HepG2 (cell line): ENCODE measurements around the gene FBXL13. TPM values are rescaled to one million over a fixed set of nuclear protein-coding genes. Genes with fewer than 3 reads are reported as not detected.
A peak's percentile ranks its signal among the peaks of the same experiment; 100 is the strongest.
"Not testable (repeated sequence)": the region's sequence is repeated elsewhere in the genome, so short reads cannot be mapped to it uniquely, and the experiment has no call there.

Experiments used
- ATAC-seq: fragments of 200-7000 bp; cut with Tn5 transposase; 3 replicates; pipeline ENCODE4 v1.9.1; 2020; ENCODE audit warnings: mild to moderate bottlenecking, moderate library complexity
- BruUV-seq: library from RNA; stranded (reverse); fragments of 400-500 nt; replicated peaks from 2 replicates; lab custom pipeline; 2021; lab: Mats Ljungman, UMichigan
- CTCF ChIA-PET: fragments of 300-600 bp; formaldehyde crosslinking; extraction: SDS; loops from one replicate; lab custom pipeline; 2021; ENCODE audit warnings: low total read pairs, inconsistent platforms, low intra/inter-chr PET ratio; lab: Yijun Ruan, JAX
- POLR2A ChIA-PET: fragments of 350-600 bp; sonication (Branson Sonifier 250); formaldehyde crosslinking; loops from one replicate; lab custom pipeline; 2020; ENCODE audit warnings: antibody characterized with exemption, inconsistent platforms; lab: Yijun Ruan, JAX
- DNase-seq: peaks from one replicate; pipeline ENCODE4 v3.0.0-alpha.2; 2015; ENCODE audit warnings: low spot score
- FAIRE-seq: peaks from 3 replicates; lab custom pipeline; 2011; peaks lifted over from hg19 to GRCh38; lab: Jason Lieb, UNC
- H2AFZ ChIP-seq: one replicate; pipeline ENCODE4 v1.6.1; 2011; ENCODE audit warnings: low read length, inconsistent platforms
- H3K27ac ChIP-seq: fragments of 300-600 bp; 3 replicates; pipeline ENCODE4 v1.8.0; 2011; ENCODE audit warnings: mixed run types, mild to moderate bottlenecking, mixed read lengths, low read length, inconsistent platforms; ENCODE audit not compliant: insufficient read depth; ENCODE audit errors: extremely low read length
- H3K27me3 ChIP-seq, 2 experiments: fragments of 200-600 bp in 1 of 2; 2 replicates in 1 of 2; 3 replicates in 1 of 2; pipeline versions ENCODE4 v1.6.0 to v1.8.0; 2011; ENCODE audit warnings: low read length in 2 of 2, mild to moderate bottlenecking in 2 of 2, moderate library complexity in 2 of 2, inconsistent platforms in 1 of 2; ENCODE audit not compliant: insufficient read depth in 2 of 2, control insufficient read depth in 1 of 2
- H3K36me3 ChIP-seq, 2 experiments: fragments of 200-600 bp in 1 of 2; replicated peaks in 1 of 2; 2 replicates in 1 of 2; 3 replicates in 1 of 2; pipeline versions ENCODE4 v1.5.1 to v1.8.0; 2011; ENCODE audit warnings: low read length in 2 of 2, inconsistent platforms in 1 of 2; ENCODE audit not compliant: insufficient read depth in 2 of 2, control insufficient read depth in 1 of 2
- H3K4me1 ChIP-seq: 2 replicates; pipeline ENCODE4 v1.5.1; 2012; ENCODE audit warnings: low read length, inconsistent platforms; ENCODE audit not compliant: insufficient read depth
- H3K4me2 ChIP-seq: 2 replicates; pipeline ENCODE4 v1.6.0; 2011; ENCODE audit warnings: low read depth, low read length, inconsistent platforms
- H3K4me3 ChIP-seq, 3 experiments: fragments of 200-600 bp in 1 of 3; sonication (generic), shearing (Covaris generic) in 1 of 3; replicated peaks in 1 of 3; 2 replicates each; pipeline ENCODE4 v1.5.1; 2011 to 2016; ENCODE audit warnings: low read length in 3 of 3, inconsistent platforms in 2 of 3, low read depth in 2 of 3, mild to moderate bottlenecking in 2 of 3, control low read depth in 1 of 3, mixed read lengths in 1 of 3; ENCODE audit not compliant: insufficient read depth in 1 of 3
- H3K79me2 ChIP-seq: one replicate; pipeline ENCODE4 v1.6.1; 2011; ENCODE audit warnings: low read length, inconsistent platforms; ENCODE audit not compliant: insufficient read depth
- H3K9ac ChIP-seq: 2 replicates; pipeline ENCODE4 v1.6.0; 2011; ENCODE audit warnings: mild to moderate bottlenecking, low read depth, low read length, inconsistent platforms; ENCODE audit not compliant: insufficient read depth
- H3K9me3 ChIP-seq: 2 replicates; pipeline ENCODE4 v1.5.1; 2012; ENCODE audit warnings: mild to moderate bottlenecking, low read length
- H4K20me1 ChIP-seq: 2 replicates; pipeline ENCODE4 v1.6.0; 2011; ENCODE audit warnings: inconsistent platforms, mild to moderate bottlenecking, low read length, moderate library complexity; ENCODE audit not compliant: insufficient read depth
- MAFF ChIP-seq: IDR thresholded peaks from 2 replicates; pipeline ENCODE4 v1.6.1; 2011; ENCODE audit warnings: low read depth, low read length, improper control_type of control experiment
- MAFK ChIP-seq, 2 experiments: IDR thresholded peaks in 1 of 2; conservative IDR thresholded peaks in 1 of 2; 2 replicates each; pipeline ENCODE4 v1.6.1; 2011; ENCODE audit warnings: improper control_type of control experiment in 2 of 2, low read length in 2 of 2
- ZNF569 ChIP-seq: sonication (generic); formaldehyde crosslinking; IDR thresholded peaks from 2 replicates; pipeline ENCODE4 v1.5.0; 2020; ENCODE audit warnings: mild to moderate bottlenecking, missing genetic modification reagents, moderate library complexity, borderline replicate concordance
- WGBS: methylation state at CpG from one replicate; pipeline ENCODE4 v1.1.6; 2017; ENCODE audit warnings: low lambda C conversion rate; 5-methylcytosine and 5-hydroxymethylcytosine counted together
- in situ Hi-C: cut with HindIII; loops from 2 replicates; pipeline ENCODE4 v1.10.0; 2017; ENCODE audit warnings: low pct_unique_long_range_greater_than_20kb; ENCODE audit not compliant: extremely low pct_ligation_motif_present
- intact Hi-C: fragments of 100-400 bp; cut with micrococcal nuclease; formaldehyde crosslinking; loops from one replicate; pipeline ENCODE4 v1.10.0; 2022; ENCODE audit not compliant: unreplicated experiment
- polyA plus RNA-seq, 8 experiments: library from polyadenylated mRNA; depleted of rRNA in 3 of 8; stranded (reverse) in 7 of 8; unstranded in 1 of 8; fragments of >200 nt; fragmentation: Illumina TruSeq in 4 of 8; extraction: Trizol in 4 of 8; gene quantifications; 2 replicates each; pipeline versions ENCODE4 v1.2.1 to v1.2.3, GENCODE V29; 2011 to 2016; ENCODE audit warnings: low read depth in 4 of 8, missing spikeins in 1 of 8, mixed read lengths in 1 of 8; ENCODE audit not compliant: insufficient read depth in 1 of 8
- total RNA-seq, 5 experiments: library from RNA; depleted of rRNA; stranded (reverse); fragments of >200 nt; fragmentation: Illumina TruSeq; extraction: Trizol; gene quantifications; 2 replicates each; pipeline ENCODE4 v1.2.3, GENCODE V29; 2016; ENCODE audit warnings: low read depth in 1 of 5

FBXL13 gene
- total and polyA plus RNA-seq, 2 of the 13 experiments (the other 11 are each of a cell fraction or from before 2014, with no cell fraction given) = 0.24 to 0.77 TPM

GRCh38 chr7:103078226-103078625, 3.6 kb upstream of the FBXL13 start:
- in situ Hi-C loops, ATAC-seq, intact Hi-C loops, H3K9ac ChIP-seq, DNase-seq, H3K27me3 ChIP-seq, H3K4me2 ChIP-seq, H4K20me1 ChIP-seq, H3K4me3 ChIP-seq, FAIRE-seq, H2AFZ ChIP-seq, H3K27ac ChIP-seq, CTCF ChIA-PET, POLR2A ChIA-PET, H3K9me3 ChIP-seq, BruUV-seq, H3K36me3 ChIP-seq: not testable (repeated sequence)
- peaks cover 22% of the 10 kb centered on the region for H3K4me1 ChIP-seq
- H3K79me2 ChIP-seq = peaks cover 21% of the 10 kb centered on the region
- WGBS = 97% methylated on average over 6 of the region's 6 CpGs

DNA sequence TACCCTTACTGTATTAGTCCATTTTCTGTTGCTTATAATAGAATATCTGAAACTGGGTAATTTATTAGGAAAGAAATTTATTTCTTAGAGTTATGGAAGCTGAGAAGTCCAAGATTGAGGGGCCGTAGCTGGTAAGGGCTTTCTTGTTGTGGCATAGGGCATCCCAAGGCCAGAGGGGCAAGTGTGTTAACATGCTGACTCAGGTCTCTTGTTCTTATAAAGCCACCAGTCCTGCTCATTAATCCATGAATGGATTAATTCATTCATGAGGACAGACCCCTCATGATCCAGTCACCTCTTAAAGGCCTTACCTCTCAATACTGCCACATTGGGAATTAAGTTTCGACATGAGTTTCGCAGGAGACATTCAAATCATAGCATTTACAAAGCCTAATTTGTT, 2.7 kb upstream of the FBXL13 start:
- H2AFZ ChIP-seq = no peak overlapping the region
- POLR2A ChIA-PET = interaction anchor here (0.6 kb wide), 1 partner anchor 28 kb away, joined by 3 read pairs; no protein-coding TSS in a partner anchor

More for the DNA sequence above, 2.7 kb upstream of the FBXL13 start:
- in situ Hi-C loops = no loop called here
- intact Hi-C loops = no loop called here
- no peak overlapping the region for H3K27ac ChIP-seq
- H3K4me1 ChIP-seq = peaks cover 22% of the 10 kb centered on the region
- peak; percentile 55 to 67; a peak in 2 of 4 replicates for TF ChIP-seq MAFK (conservative IDR thresholded peaks at IDR 0.05 in 1 of 2, IDR thresholded peaks at IDR 0.05 in 1 of 2; ENCODE audit: low read length in 2 of 2)
- no peak for TF ChIP-seq ZNF569 (CRISPR knock-in tag)
- TF ChIP-seq MAFF = 0 out of 2 replicates have a peak, but pooled peaks have one; percentile 61
- TF ChIP-seq, all 625 proteins: peak for 2
- ATAC-seq (no peak), DNase-seq (no peak), FAIRE-seq (no peak)
- no peaks in the 10 kb centered on the region for H3K9me3 ChIP-seq
- H3K4me3 ChIP-seq = no peak overlapping the region
- no peaks in the 10 kb centered on the region; a peak in 1 of 5 replicates for H3K36me3 ChIP-seq
- peaks cover 21% of the 10 kb centered on the region for H3K79me2 ChIP-seq
- no peak overlapping the region for H3K9ac ChIP-seq
- no peaks in the 10 kb centered on the region; a peak in 1 of 5 replicates for H3K27me3 ChIP-seq
- H3K4me2 ChIP-seq = no peak overlapping the region
- WGBS = 97% methylated on average over 3 of the region's 3 CpGs
- CTCF ChIA-PET = no interaction called here
- BruUV-seq = no TSS peak
- no peaks in the 10 kb centered on the region for H4K20me1 ChIP-seq
